ENCODE measurements around the gene AURKAIP1. TPM values are rescaled to one million over a fixed set of nuclear protein-coding genes. Genes with fewer than 3 reads are reported as not detected.
A peak's percentile ranks its signal among the peaks of the same experiment; 100 is the strongest.

AURKAIP1 gene
- total and polyA plus RNA-seq, 9 of the 15 experiments (the other 6 are each of a cell fraction or from before 2014, with no cell fraction given): 7.8 to 478 (median 92.0) TPM

DNA sequence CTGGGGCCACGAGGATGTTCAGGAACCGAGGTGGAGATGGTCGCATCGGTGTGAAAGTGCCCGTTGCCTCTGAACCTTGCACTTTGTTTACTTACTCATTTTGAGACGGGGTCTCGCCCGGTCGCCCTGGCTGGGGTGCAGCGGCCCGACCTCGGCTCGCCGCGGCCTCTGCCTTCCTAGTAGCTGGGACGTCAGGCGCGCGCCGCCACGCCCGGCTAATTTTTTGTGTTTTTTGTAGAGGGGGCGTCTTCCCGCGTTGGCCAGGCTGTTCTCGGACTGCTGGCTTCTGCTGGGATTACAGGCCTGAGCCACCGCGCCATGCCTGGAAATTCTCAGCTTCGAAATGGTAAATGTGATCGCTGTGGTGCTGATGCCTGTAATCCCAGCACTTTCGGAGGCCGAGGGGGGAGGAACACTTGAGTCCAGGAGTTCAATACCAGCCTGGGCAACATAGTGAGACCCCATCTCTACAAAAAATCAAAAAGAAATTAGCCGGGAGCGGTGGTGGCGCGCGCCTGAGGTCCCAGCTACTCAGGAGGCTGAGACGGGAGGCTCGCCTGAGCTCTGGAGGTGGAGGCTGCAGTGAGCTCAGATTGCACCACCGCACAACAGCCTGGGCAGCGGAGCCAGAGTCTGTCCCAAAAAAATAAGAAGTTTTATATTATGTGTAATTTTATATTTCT lies 32.8 kb upstream of the AURKAIP1 start (continued):
- TF ChIP-seq, protein P1, sequence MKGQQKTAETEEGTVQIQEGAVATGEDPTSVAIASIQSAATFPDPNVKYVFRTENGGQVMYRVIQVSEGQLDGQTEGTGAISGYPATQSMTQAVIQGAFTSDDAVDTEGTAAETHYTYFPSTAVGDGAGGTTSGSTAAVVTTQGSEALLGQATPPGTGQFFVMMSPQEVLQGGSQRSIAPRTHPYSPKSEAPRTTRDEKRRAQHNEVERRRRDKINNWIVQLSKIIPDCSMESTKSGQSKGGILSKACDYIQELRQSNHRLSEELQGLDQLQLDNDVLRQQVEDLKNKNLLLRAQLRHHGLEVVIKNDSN (CRISPR knock-in tag; IDR thresholded peaks at IDR 0.05): no peak
- TF ChIP-seq, protein P2, sequence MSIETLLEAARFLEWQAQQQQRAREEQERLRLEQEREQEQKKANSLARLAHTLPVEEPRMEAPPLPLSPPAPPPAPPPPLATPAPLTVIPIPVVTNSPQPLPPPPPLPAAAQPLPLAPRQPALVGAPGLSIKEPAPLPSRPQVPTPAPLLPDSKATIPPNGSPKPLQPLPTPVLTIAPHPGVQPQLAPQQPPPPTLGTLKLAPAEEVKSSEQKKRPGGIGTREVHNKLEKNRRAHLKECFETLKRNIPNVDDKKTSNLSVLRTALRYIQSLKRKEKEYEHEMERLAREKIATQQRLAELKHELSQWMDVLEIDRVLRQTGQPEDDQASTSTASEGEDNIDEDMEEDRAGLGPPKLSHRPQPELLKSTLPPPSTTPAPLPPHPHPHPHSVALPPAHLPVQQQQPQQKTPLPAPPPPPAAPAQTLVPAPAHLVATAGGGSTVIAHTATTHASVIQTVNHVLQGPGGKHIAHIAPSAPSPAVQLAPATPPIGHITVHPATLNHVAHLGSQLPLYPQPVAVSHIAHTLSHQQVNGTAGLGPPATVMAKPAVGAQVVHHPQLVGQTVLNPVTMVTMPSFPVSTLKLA (conservative IDR thresholded peaks at IDR 0.05): no peak
- TF ChIP-seq ZNF175 (CRISPR knock-in tag; IDR thresholded peaks at IDR 0.05; ENCODE audit: low read depth): no peak
- peak in 1 of 2 experiments; percentile 53; a peak in 1 of 4 replicates for TF ChIP-seq TEAD1 (CRISPR knock-in tag; IDR thresholded peaks at IDR 0.05)
- TF ChIP-seq BRD9 (IDR thresholded peaks at IDR 0.05; ENCODE audit: low read depth, partially characterized antibody): no peak
- TF ChIP-seq FOXA1 (IDR thresholded peaks at IDR 0.05; ENCODE audit: borderline replicate concordance): no peak
- no peak for TF ChIP-seq ZNF232 (CRISPR knock-in tag; IDR thresholded peaks at IDR 0.05)
- TF ChIP-seq WHSC1 (IDR thresholded peaks at IDR 0.05; ENCODE audit: low read length): no peak
- no peak for TF ChIP-seq BHLHE40 (IDR thresholded peaks at IDR 0.05; ENCODE audit: low read length)
- TF ChIP-seq SNIP1 (IDR thresholded peaks at IDR 0.05; ENCODE audit: low read depth): 0 out of 2 replicates have a peak, but pooled peaks have one; percentile 21
- no peak for TF ChIP-seq POLR2A (conservative IDR thresholded peaks at IDR 0.05)
- 0 out of 2 replicates have a peak, but pooled peaks have one; percentile 74 for TF ChIP-seq SMARCA5 (IDR thresholded peaks at IDR 0.05)
- TF ChIP-seq, protein P3, sequence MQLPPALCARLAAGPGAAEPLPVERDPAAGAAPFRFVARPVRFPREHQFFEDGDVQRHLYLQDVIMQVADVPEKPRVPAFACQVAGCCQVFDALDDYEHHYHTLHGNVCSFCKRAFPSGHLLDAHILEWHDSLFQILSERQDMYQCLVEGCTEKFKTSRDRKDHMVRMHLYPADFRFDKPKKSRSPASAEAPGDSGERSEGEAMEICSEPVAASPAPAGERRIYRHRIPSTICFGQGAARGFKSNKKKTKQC (CRISPR knock-in tag; IDR thresholded peaks at IDR 0.05): peak; percentile 46
- TF ChIP-seq SMAD4 (CRISPR knock-in tag; conservative IDR thresholded peaks at IDR 0.05): no peak
- TF ChIP-seq, protein P4, sequence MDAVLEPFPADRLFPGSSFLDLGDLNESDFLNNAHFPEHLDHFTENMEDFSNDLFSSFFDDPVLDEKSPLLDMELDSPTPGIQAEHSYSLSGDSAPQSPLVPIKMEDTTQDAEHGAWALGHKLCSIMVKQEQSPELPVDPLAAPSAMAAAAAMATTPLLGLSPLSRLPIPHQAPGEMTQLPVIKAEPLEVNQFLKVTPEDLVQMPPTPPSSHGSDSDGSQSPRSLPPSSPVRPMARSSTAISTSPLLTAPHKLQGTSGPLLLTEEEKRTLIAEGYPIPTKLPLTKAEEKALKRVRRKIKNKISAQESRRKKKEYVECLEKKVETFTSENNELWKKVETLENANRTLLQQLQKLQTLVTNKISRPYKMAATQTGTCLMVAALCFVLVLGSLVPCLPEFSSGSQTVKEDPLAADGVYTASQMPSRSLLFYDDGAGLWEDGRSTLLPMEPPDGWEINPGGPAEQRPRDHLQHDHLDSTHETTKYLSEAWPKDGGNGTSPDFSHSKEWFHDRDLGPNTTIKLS (IDR thresholded peaks at IDR 0.05; ENCODE audit: borderline replicate concordance, low read depth): no peak
- 0 out of 2 replicates have a peak, but pooled peaks have one; percentile 23 for TF ChIP-seq CHD2 (IDR thresholded peaks at IDR 0.05; ENCODE audit: low read depth, low read length)
- no peak for TF ChIP-seq BRCA1 (IDR thresholded peaks at IDR 0.05)
- 0 out of 2 replicates have a peak, but pooled peaks have one; percentile 41 for TF ChIP-seq BRCA1 (CRISPR knock-in tag; IDR thresholded peaks at IDR 0.05)
- TF ChIP-seq ZNF707 (CRISPR knock-in tag; conservative IDR thresholded peaks at IDR 0.05): no peak
- TF ChIP-seq ZNF253 (CRISPR knock-in tag; conservative IDR thresholded peaks at IDR 0.05): no peak
- TF ChIP-seq KDM1A (IDR thresholded peaks at IDR 0.05): peak; percentile 46 to 52; a peak in 1 of 4 replicates
- TF ChIP-seq, protein P5, sequence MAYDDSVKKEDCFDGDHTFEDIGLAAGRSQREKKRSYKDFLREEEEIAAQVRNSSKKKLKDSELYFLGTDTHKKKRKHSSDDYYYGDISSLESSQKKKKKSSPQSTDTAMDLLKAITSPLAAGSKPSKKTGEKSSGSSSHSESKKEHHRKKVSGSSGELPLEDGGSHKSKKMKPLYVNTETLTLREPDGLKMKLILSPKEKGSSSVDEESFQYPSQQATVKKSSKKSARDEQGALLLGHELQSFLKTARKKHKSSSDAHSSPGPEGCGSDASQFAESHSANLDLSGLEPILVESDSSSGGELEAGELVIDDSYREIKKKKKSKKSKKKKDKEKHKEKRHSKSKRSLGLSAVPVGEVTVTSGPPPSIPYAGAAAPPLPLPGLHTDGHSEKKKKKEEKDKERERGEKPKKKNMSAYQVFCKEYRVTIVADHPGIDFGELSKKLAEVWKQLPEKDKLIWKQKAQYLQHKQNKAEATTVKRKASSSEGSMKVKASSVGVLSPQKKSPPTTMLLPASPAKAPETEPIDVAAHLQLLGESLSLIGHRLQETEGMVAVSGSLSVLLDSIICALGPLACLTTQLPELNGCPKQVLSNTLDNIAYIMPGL (CRISPR knock-in tag; IDR thresholded peaks at IDR 0.05): peak; percentile 4; the same call in 1 of the 2 replicates
- TF ChIP-seq TGIF2 (CRISPR knock-in tag; IDR thresholded peaks at IDR 0.05): no peak
- peak; percentile 81 for TF ChIP-seq RBM25 (IDR thresholded peaks at IDR 0.05; ENCODE audit: low read depth, low read length, severe bottlenecking)
- no peak for TF ChIP-seq KDM2B (CRISPR knock-in tag; IDR thresholded peaks at IDR 0.05)

All from K562 (cell line).